GM19395 (cell line): ENCODE results near the gene RANBP9.
A peak's percentile ranks its signal among the peaks of the same experiment; 100 is the strongest.

Experiments used
- ATAC-seq: cut with Tn5 transposase; IDR thresholded peaks from one replicate; pipeline ENCODE4 v1.9.1; 2021; ENCODE audit warnings: mild to moderate bottlenecking, moderate library complexity; ENCODE audit not compliant: unreplicated experiment

RANBP9 gene

DNA sequence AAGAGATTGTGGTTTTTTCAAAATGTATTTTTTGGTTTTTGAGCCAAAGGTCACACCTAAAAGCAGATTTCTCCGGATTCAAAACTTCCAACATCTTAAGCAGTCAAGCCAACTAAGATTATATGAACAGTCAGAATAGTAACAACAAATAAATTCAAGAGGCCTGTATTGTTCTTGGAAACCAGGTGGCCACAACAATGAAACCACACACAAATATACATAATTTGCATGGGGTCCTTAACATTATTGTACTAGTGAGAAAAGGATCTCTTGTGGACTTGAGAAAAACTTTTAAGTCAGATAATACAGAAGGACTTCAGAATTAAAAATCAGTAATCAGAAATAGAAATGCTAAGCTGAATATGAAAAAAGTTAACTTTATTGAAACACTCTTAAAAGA lies 55.9 kb downstream of the RANBP9 start:
- ATAC-seq = no peak

DNA sequence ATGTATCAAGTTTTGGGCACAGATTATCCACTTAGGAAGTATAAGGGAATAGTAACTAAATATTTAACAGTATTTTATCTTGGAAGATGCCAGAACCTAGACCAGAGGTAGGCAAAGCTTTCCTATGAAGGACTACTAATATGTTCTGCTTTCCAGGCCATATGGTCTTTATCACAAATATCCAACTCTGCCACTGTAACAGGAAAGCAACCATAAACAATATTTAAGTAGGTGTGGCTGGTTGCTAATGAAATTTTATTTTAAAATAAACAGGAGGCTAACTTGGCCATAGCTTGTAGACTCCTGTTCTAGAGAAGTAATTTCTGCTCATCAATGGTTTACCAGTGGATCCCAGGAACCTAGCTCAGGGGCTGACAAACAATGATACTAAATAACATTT lies 57.1 kb downstream of the RANBP9 start:
- ATAC-seq = no peak

DNA sequence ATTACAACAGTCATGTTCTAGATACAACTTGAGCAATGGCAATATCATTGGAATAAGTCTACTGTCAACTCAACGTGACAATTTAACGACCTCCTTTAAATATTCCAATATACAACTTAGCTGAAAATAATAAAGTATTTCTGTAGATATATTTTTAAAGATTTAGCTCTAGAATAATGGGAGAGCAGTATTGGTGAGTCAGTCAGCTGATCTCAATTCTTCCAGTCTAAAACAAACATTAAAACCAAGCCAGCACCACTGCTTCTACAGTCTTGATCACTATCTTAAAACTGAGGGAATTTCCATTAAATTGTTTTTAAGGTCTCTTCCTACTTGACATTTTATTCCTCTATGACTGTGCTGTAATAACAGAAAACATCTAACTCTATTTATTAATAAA lies 58.3 kb downstream of the RANBP9 start:
- ATAC-seq = no peak

DNA sequence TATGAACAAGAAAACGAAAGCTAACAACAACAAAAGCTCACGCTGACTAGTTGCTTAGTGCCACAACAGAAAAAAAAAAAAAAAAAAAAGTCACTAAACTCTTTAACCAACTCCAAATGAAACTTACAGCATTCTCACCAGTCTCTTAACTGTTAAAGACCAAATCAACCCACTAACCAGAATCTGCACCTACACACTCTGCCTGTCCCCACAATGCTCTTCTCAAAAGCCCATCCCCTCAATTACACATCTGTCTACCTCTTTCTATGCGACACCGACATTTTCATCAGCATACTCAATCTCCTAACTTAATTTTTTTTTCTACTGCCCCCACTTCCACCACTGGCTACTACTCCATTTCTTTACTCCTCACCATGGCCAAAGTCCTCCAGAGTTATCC lies 62.2 kb downstream of the RANBP9 start:
- ATAC-seq = no peak

DNA sequence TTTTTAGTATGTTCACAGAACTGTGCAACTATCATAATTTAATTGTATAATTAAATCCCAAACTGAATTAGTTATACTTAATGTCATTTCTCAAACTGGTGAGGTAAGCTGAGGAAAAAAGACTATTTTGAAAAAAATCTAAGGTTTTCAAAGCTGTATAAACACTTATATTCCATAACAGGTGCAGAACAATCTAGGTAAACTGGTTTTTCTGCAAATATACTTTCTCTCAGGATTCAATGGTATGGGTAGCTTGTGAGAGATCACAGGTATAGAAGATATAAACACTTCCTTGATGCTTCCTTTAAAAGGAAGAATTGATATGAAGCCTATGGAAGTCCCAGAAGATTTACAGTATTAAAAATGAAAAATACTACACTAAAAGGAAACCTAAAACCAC lies 62.8 kb downstream of the RANBP9 start:
- no peak for ATAC-seq

DNA sequence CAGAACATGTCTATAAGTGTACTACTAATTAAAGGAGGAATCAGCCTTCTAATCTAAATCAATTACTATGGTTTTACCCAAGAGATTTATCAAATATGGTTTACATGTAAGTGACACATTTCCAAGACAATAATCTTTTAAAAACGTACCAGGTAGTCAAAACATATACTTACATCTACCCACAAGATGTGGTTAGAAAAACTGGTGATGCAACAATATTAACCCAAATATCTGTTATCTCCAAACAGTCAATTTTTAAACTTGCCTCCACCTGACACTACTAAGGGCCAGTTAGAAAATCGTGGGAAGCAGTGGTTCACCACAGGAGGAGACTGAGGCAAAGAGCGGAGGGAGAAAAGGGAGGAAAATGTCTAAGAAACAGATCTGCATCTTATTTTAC lies 68.5 kb downstream of the RANBP9 start:
- ATAC-seq = no peak

DNA sequence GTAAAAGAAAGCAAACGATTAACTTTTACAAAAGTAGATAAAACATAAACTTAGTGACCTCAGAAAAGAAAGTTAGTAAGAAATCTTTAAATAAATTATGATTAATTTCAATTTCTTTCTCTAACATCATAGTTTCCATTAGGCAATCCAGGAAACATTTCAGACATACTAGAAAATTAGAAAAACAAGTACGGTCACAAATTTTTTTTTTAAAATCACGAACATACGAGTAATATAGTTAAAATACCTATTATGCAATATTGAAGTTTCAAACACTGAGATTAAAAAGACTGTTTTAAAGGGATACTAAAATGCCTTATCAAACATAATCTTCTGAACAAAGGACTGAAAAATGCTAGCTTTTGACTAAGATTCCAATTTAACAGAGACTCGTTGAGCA lies 70.3 kb downstream of the RANBP9 start:
- ATAC-seq = no peak

DNA sequence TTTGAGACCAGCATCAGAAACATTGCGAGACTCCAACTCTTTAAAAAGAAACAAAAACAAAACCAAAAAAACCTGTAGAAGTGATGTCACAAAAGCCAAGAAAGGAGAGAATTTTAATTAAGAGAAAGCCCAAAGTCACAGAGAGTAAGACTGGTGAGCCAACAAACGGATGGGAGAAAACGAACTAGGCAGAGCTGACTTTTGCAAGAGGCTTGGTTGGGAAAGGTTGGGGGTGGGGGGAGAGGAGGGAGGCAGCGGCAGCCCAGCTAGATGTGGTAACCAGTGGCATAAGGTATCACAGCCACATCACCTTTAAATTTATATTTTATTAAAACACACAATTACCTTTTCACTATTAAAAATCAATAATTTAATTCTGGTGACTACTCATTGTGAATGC lies 73.0 kb downstream of the RANBP9 start:
- ATAC-seq = no peak

DNA sequence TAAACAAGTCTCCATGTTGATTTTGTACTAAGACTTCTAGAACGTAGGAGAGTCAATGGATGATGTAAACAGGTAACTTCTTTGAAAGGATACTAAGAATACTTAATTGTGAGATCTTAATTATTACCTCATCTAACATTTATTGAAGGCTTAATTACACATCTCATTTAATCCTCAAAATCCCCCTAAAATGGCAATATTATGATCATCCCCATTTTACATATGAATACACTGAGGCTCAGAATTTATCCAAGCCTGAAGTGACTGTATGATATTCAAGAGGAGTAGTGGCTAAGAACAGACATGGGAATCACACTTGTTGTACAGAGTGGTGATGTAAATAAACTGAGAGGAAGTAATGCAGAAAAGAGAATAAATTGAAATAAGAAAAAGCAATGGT lies 73.6 kb downstream of the RANBP9 start:
- no peak for ATAC-seq

DNA sequence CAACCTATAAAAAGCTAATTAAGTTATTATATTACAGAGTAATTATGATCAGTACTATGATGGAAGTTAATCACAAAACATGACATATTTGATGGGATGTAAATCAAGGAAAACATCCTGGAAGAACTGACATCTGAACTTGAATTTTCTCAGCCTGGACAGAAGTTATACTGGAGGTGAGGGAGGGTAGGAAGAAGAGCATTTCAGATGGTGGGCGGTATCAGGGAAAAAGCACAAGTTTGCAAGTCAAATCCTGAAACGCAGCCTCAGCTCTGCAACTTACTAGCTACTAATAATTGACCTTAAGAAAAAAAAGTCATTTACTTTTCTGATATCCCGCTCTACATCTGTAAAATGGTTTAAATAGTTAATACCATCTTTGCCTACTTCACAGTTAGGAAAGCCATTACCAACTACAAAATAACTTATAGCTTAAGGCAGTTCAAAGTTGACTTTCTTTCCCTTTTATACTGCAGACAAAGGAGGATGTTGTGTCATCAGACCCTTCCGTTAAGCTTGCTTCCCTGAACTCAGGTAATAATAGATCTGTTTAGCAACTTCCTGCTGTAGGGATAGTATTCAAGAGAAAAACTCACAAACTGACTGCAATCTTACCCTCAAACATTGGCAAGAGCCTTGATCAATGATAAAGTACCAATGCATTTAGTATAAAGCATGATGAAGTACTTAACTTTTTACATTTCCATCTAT lies 75.5 kb downstream of the RANBP9 start:
- ATAC-seq = no peak

DNA sequence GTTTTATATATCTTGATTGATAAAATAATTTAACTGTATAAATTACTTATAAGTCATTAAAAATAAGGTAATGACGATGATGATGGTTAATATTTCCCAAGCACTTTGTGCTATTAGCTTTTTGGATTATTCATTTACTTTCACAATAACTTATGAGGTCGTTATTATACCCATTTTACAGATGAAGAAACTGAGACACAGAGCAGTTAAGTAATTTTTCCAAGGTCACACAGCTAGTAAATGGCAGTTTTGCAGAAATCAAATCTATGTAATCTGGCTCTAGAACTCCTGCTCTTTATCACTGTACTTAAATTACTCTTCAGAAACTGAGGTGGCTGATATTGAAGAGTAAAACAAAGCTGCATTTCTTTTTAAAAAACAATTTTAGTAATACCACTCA lies 78.3 kb downstream of the RANBP9 start:
- ATAC-seq = no peak

DNA sequence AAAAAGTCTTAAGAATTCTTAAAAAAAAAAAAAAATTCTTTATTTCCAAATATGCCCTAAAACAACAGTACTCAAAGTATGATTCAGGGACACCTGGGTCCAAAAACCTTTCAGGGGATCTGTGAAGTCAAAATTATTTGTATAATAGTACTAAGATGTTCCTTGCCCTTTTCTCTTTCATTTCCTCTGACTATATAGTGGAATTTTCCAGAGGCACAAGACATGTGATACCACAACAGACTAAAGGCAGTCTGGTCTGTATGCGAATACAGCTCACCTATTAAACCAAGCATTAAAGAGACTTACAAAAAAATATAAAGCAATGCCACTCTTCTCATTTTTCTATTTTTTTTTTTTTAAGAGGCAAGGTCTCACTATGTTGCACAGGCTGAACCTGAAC lies 81.1 kb downstream of the RANBP9 start:
- ATAC-seq = no peak

DNA sequence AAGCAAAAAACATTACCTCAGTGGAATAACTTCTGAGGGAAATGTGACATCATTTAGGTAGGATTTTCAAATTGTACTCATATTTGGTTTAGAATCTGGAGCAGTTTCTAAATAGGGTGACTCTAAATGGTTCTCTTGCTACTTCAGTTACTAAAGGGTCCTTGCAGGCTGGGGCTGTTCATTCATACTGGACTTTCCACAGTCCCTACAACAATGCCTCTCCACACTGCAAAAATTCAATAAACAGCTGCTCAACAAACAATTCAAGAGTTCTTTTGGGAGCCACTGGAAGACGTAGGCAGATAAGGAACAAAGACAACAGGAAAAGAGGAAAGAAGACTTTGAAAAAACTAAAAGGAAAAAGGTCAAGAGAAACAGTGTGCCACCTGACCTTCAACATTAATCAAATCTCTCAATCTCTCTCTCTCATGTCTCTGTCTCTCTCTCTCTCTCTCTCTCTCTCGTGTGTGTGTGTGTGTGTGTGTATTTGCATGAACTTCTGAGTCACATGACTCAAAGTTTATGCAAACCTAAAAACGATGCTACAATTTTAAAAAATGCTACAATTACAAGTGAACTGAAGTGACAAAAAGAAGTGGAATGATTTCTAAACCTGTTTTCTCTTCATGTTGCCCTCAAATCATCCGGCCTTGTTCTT lies 82.0 kb downstream of the RANBP9 start:
- no peak for ATAC-seq

DNA sequence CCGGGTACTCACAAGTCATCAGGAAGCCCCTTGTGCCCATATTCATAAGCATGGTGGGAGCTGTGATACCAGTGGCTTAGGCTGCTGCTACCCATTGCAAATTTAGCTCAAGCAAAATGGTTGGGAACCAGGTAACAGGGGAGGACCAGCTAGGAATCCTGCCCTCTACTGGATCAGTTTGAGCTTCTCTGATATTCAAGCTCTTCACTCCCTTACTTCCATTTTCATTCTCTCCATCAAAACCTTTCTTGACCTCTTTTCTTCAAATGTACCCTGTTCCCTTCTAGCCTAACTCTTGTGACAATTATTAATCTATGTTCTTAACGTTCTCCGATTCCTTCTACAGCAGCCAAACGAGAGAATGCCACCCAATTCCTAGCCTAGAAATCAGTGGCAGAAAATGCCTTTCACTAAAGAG lies 86.8 kb downstream of the RANBP9 start:
- ATAC-seq = no peak

DNA sequence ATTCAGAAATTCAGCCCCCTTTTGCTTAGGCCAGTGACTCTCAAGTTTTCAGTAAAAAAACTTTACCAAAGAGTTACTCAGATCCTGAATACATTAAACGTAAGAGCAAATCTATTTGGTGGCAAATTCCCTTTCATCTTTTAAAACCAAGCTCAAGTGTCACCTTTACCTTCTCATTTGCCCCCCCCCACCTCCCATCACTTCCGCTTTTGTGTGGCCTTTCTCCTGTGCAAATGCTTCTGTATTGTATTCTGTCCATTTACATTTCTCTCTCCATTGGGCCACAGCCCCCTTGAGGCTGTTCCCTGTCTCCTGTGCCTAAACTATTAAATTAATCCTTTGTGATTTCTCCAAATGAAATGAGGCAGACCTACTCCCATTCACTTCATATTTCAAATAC lies 94.6 kb downstream of the RANBP9 start:
- no peak for ATAC-seq

DNA sequence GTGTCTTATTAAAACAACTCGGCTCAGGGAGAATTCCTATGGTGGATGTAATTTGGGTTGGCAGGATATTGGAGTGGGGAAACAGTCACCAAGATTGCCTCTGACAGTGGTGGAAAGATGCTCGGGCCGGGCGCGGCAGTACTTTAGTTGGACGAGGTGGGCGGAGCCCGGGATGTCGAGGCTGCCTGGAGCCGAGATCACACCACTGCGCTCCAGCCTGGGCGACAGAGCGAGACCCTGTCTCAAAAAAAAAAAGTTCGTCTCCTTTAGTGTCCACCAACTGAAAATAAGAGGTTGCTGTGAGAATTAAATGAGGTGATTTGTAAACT lies 95.9 kb downstream of the RANBP9 start:
- ATAC-seq = no peak

DNA sequence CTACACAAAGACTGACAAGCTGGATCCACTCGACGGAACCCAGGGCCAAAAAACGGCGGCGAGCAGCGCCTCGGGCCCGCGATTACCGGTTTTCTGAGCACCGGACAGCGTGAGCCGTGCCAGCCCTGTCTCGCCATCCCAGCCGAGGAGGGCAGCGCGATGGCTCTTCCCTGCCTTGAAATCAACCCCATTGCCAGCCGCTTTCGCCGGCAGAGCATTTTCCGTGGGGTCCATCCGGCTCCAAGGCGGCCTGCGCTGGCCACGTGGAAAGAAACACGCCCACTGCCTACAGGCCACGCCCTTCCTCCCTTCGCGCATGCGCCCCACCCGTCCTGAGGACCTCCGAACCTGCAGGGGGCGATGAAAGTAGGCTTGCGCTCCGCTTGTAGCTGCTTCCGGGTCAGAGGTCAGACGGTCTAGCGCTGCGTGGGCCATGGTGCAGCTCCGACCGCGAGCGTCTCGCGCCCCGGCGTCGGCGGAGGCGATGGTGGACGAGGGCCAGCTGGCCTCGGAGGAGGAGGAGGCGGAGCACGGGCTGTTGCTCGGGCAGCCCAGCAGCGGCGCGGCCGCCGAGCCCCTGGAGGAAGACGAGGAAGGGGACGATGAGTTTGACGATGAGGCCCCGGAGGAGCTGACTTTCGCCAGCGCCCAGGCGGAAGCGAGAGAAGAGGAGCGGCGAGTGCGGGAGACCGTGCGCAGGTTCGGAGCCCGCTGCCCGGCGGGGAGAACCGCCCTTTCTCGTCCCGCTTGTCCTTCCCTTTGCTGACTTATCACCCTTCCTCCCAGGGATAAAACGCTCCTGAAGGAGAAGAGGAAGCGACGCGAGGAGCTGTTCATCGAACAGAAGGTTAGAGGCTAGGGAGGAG lies 96.5 kb downstream of the RANBP9 start, which contains the start of gene NOL7:
Gene NOL7, plus strand, starts transcription at position 410 of the 866 bp plus-strand sequence. Its CDS starts 24 bp downstream, at position 434.
- ATAC-seq = peak; percentile 90

DNA sequence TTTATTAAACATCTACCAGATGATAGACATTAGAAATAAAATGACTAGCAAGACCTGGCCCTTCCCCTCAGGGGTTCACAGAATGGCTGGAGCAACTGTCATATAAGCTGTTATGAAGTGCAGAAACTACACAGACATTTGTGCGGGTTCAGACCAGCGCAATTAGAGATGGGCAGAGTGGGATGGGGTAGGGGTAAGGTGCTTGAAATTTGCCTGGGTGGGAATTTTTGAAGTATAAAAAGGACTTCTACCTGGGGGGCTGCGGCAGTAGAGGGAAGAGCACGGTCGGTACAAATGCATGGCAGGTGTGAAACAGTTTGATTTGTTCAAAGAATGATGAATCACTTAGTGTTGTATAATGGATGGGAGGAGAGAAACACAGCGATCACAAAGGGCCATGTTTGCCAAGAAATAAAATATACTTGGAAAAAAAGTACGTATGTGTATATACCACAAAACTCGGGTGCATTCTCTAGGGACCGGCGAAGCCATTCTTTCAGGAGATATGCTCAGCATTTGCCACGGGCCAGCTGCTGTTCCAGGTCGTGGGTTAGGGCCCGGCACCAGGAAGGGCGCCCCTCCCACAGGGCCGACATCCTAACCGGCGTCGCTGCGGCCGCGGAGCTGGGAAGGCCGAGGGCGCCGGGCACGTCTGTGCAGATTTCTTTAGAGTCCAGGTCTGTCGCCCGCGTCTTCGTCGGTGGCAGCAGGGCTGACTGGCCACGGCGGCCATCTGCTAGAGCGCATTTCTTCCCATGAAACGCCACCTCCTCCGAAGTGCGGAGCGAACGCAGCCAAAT lies 97.3 kb downstream of the RANBP9 start:
- ATAC-seq = peak; percentile 18

DNA sequence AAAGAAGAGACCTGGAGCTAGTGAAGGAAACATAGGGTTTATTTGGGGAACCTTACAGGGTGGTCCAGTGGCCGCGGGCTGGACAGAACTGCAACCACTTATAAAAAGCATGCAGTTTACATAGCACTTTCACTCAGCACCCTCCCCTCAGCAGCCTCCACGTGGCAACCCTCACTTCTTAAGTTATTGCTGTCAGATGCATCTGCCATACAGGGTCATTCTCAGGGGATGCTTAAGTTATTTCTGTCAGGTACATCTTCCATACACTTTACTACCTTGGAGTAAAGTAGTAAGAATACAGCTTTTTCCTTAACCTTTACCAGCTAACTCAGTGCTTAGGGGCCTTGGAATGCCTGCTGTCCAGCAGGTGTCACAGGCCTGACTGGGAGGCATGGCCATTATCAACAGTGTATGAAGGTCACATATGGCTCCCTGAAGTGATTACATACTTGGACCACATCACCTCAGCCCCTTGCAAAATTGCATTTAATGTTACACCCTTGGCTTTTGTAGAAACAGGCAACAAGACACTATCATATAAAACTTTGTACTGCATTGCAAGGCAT lies 98.5 kb downstream of the RANBP9 start:
- no peak for ATAC-seq

DNA sequence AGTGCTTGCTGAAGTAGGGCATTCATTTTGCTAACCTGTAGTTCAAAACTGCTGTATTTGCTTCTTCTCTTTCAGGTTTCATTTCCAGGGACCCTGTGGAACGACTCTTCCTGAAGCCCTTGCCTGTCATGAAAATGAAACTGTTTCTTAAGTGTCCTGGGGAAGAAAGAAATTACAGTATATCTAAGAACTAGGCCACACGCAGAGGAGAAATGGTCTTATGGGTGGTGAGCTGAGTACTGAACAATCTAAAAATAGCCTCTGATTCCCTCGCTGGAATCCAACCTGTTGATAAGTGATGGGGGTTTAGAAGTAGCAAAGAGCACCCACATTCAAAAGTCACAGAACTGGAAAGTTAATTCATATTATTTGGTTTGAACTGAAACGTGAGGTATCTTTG lies 99.9 kb downstream of the RANBP9 start:
- no peak for ATAC-seq

DNA sequence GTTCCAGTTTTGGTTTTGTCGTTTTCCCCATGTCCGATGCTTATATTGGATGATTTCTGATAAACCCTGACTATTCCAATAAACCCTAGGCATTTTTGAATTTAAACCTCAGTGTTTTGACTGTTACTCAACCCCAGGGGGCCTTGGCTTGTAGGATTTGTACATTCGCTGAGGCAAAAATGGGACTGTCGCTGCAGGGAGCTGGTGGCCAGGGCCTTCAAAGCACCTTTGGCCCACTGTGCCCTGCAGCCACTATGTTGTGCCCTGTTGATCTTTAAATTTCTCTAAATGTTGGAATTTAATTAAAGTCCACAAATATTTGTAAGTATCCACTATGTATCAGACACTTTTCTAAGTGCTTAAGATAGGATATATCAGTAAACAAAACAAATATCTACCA lies 106.0 kb downstream of the RANBP9 start:
- ATAC-seq = no peak
